GM12872 (cell line): ENCODE results near the gene ZNF555.

Experiments used
- CTCF ChIP-seq: IDR thresholded peaks from 3 replicates; pipeline ENCODE4 v1.5.1; 2011; ENCODE audit warnings: low read depth, mild to moderate bottlenecking, low read length, moderate library complexity; ENCODE audit not compliant: insufficient read depth

ZNF555 gene

GRCh38 chr19:2877398-2878331 lies 36.4 kb downstream of the ZNF555 start:
- no peak for TF ChIP-seq CTCF

GRCh38 chr19:2883686-2884439 lies 42.6 kb downstream of the ZNF555 start:
- TF ChIP-seq CTCF, result no peak

GRCh38 chr19:2885736-2886135 lies 44.5 kb downstream of the ZNF555 start:
- TF ChIP-seq CTCF, result no peak

DNA sequence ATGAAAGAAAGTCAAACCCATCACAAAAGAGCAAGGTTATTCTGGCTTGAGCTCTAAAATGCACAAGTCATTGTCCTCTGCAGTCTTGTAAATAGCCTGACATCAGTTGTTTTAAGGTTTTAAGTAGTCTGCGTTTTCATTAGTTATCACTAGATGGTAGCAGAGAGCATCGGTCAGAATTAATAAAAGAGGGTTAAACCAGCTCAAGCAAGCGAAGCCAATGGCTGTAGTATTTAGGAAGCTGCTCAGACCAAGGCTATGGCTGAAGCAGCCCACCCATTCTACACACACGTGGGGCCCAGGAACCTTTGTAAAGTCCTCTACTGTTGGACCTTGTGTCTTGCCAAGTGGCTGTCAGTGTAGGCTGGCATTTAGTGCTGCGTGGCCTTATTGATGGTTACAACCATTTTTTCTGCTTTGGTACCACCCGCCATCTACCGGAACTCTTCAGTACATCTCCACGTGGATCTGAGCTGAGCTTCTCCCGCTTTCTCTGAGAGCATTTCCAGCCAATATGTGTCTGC lies 46.2 kb downstream of the ZNF555 start:
- peak; percentile 67 for TF ChIP-seq CTCF

DNA sequence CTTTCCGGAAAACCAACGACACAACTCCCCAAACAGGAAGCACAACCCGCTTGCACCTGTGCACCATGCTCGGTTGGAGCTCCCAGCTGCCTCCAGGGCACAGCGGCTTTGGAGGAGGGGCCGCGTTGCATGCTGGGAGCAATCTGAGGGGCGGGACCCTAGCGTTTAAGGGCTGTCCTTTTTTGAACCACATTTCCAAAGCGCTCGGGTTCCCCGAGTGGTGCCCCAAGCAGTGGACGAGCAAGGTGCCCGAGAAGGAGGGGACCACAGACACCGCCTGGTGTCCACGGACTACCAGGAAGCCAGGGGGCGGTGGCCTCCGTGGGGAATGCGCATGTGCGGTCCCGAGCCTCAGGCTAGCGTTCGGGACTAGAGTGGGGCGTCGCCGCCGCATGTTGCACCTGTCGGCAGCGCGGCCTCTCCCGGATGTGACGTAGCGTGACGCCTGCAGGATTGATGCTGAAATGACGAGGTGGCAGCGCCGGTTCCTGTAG lies 47.5 kb downstream of the ZNF555 start:
- no peak for TF ChIP-seq CTCF

DNA sequence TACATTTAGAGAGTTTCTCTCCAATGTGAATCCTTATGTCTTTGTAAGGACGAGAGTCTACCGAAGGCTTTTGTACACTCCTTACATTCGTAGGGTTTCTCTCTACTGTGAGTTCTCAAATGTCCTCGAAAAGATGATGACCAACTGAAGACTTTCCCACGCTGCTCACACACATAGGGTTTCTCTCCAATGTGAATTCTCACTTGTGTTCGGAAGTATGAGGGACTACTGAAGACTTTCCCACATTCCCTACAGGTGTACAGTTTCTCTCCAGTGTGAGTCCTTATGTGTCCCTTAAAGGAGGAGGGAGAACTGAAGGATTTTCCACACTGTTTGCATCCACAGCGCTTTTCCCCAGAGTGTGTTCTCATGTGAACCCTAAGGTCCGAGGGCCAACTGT lies 55.4 kb downstream of the ZNF555 start:
- TF ChIP-seq CTCF, result no peak
